ENCODE results near the gene RBM38.

DNA sequence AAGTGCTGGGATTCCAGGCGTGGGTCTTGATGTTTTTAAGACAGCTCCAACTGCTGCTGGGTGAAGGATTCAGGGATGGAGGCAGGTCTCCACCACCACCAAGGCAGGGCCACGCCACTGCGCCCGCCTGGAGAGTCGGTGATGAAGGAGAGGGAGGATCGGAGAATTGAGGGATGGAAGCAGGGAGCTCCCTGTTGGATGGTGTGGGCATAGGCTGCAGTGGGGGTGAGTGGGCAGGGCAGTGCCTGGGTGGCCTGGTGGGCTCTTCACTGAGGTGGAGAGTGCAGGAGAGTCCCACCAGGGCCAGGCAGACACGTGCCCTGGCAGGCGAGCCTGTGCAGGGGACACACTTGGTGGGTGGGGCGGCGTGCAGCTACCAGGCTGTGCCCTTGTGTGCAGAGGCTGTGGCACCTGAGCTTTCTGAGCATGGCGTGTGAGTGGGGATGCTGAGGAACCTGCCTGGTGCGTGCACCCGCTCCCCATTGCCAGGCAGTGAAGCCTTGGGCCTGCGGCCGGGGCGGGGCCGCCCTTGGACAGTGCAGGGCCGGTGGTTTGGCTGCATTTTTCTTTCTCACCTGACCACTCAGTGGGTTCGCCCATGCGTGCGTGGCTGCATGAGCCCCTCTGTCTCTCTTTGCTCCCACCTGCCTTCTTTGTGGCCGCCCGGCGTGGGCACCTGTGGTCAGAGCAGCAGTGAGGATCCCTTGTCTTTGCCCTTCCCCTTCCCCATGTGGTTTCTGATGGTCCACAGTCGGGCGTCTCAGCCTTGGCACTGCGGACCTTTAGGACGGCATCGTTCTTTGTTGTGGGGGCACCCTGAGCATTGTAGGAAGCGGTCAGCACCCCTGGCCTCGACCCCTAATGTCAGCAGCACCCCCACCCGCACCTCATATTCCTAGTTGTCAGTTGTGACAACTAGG is 11.3 kb downstream of the RBM38 start:
- TF ChIP-seq, protein P1, sequence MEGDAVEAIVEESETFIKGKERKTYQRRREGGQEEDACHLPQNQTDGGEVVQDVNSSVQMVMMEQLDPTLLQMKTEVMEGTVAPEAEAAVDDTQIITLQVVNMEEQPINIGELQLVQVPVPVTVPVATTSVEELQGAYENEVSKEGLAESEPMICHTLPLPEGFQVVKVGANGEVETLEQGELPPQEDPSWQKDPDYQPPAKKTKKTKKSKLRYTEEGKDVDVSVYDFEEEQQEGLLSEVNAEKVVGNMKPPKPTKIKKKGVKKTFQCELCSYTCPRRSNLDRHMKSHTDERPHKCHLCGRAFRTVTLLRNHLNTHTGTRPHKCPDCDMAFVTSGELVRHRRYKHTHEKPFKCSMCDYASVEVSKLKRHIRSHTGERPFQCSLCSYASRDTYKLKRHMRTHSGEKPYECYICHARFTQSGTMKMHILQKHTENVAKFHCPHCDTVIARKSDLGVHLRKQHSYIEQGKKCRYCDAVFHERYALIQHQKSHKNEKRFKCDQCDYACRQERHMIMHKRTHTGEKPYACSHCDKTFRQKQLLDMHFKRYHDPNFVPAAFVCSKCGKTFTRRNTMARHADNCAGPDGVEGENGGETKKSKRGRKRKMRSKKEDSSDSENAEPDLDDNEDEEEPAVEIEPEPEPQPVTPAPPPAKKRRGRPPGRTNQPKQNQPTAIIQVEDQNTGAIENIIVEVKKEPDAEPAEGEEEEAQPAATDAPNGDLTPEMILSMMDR (IDR thresholded peaks at IDR 0.05), result no peak
- TF ChIP-seq SIN3A (IDR thresholded peaks at IDR 0.05; ENCODE audit: borderline replicate concordance, insufficient read depth, low read depth, low read length), result no peak

Data from Panc1 (cell line).